ENCODE results near the gene FZD7.

DNA sequence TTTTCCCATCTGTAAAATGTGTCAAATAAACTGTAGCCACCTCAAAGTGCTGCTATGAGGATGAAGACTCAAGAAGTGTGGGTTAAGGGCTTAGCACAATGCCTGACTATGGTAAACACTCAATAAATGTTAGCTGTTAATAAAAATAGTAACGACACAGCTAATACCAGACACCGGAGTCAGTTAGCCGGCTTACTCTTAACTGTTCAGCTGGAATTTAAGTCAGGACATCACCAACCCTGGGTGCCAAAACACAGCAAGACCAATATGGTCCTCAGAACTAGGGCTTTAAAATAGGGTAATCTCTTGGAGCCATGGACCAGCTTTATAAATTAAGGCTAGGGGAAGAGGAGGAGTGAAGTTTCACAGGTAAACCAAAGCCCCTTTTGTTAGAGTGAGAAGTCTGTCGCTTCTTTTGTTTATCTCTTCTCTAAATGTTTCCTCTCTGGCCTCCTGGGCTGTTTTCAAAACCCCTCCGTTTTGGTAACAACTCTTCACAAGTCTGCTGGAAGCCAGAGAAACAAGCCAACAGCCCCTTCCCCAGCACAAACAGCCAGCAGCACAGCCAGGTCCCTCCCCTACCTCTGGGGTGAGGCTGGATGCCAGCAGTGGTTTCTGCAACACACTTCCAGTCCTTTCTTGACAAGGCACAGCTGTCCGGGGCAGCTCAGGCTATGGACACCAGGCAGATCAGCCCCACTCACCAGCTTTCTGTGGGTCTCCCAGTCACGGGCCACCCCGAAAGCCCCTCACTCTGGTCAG is 13.8 kb upstream of the FZD7 start:
- TF ChIP-seq, protein P1, sequence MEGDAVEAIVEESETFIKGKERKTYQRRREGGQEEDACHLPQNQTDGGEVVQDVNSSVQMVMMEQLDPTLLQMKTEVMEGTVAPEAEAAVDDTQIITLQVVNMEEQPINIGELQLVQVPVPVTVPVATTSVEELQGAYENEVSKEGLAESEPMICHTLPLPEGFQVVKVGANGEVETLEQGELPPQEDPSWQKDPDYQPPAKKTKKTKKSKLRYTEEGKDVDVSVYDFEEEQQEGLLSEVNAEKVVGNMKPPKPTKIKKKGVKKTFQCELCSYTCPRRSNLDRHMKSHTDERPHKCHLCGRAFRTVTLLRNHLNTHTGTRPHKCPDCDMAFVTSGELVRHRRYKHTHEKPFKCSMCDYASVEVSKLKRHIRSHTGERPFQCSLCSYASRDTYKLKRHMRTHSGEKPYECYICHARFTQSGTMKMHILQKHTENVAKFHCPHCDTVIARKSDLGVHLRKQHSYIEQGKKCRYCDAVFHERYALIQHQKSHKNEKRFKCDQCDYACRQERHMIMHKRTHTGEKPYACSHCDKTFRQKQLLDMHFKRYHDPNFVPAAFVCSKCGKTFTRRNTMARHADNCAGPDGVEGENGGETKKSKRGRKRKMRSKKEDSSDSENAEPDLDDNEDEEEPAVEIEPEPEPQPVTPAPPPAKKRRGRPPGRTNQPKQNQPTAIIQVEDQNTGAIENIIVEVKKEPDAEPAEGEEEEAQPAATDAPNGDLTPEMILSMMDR (IDR thresholded peaks at IDR 0.05 in 8 of 11, conservative IDR thresholded peaks at IDR 0.05 in 3 of 11): no peak
- TF ChIP-seq POLR2AphosphoS5 (IDR thresholded peaks at IDR 0.05): no peak
